Duodenal mucosa (tissue), 2 donors: ENCODE data around the gene ASIC2.

Experiments
- H3K27ac ChIP-seq: one replicate; pipeline ENCODE4 v1.7.0; 2013; ENCODE audit warnings: low read depth, low read length
- H3K27me3 ChIP-seq, 2 donors: one replicate each; pipeline ENCODE4 v1.7.0; 2013; ENCODE audit warnings: low read length in 2 of 2, control low read depth in 1 of 2; ENCODE audit not compliant: insufficient read depth in 2 of 2, control insufficient read depth in 1 of 2
- H3K36me3 ChIP-seq, 2 donors: one replicate each; pipeline ENCODE4 v1.7.0; 2013; ENCODE audit warnings: low read length in 2 of 2, control low read depth in 1 of 2; ENCODE audit not compliant: insufficient read depth in 2 of 2, control insufficient read depth in 1 of 2
- H3K4me1 ChIP-seq, 2 donors: one replicate each; pipeline ENCODE4 v1.7.0; 2013; ENCODE audit warnings: low read length in 2 of 2, control low read depth in 1 of 2; ENCODE audit not compliant: insufficient read depth in 2 of 2, control insufficient read depth in 1 of 2
- H3K4me3 ChIP-seq, 2 donors: one replicate each; pipeline ENCODE4 v1.7.0; 2013; ENCODE audit warnings: low read length in 2 of 2, low read depth in 1 of 2
- H3K9ac ChIP-seq, 2 donors: one replicate each; pipeline ENCODE4 v1.7.0; 2013; ENCODE audit warnings: low read length in 2 of 2, low read depth in 1 of 2
- H3K9me3 ChIP-seq, 2 donors: one replicate each; pipeline ENCODE4 v1.7.0; 2013; ENCODE audit warnings: low read length in 2 of 2, control low read depth in 1 of 2; ENCODE audit not compliant: control insufficient read depth in 1 of 2

Gene ASIC2

DNA sequence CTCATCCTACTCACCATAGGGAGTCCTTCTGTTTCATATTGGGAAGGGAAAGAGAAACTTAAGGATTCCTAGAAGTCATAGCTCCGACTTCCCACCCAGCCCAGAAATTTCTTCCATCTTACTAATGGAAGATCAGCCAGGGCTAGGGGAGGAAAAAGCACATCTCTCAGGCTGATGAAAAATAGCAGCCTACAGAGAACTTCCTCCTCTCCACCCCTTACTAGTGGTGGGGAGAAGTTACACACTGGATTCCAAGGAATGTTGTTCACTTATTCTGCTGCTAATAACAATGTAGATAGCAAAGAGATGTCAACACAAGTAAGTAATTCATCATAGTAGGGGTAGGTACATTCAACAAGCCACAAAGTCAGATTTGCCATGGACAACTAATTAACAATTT, 207.1 kb downstream of the ASIC2 start:
- no peaks in the 10 kb centered on the region for H3K4me1 ChIP-seq
- no peaks in the 10 kb centered on the region for H3K27me3 ChIP-seq
- no peak overlapping the region for H3K4me3 ChIP-seq
- no peak overlapping the region for H3K9ac ChIP-seq
- no peaks in the 10 kb centered on the region for H3K9me3 ChIP-seq
- H3K36me3 ChIP-seq: no peaks in the 10 kb centered on the region
- no peak overlapping the region for H3K27ac ChIP-seq

DNA sequence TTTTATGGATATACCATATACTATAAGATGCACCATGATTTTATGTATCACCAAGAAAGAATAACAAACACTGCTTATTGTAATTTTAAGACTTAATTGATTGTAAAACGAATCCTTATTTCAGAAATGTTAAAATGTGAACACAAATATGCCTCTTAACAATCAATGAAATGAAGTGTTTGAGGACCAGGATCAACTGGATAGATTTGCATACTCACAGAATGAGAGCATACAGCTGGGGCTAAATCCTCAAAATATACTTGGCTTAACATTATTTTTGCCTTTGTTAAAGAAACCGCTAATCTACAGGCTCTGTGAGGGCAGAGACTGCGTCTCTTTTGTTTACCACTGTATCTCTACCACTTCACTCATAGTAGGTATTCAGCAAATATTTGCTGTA, 207.8 kb downstream of the ASIC2 start:
- no peaks in the 10 kb centered on the region for H3K4me1 ChIP-seq
- H3K9me3 ChIP-seq: no peaks in the 10 kb centered on the region
- H3K9ac ChIP-seq: no peak overlapping the region
- no peaks in the 10 kb centered on the region for H3K27me3 ChIP-seq
- H3K36me3 ChIP-seq: no peaks in the 10 kb centered on the region
- no peak overlapping the region for H3K4me3 ChIP-seq
- no peak overlapping the region for H3K27ac ChIP-seq

DNA sequence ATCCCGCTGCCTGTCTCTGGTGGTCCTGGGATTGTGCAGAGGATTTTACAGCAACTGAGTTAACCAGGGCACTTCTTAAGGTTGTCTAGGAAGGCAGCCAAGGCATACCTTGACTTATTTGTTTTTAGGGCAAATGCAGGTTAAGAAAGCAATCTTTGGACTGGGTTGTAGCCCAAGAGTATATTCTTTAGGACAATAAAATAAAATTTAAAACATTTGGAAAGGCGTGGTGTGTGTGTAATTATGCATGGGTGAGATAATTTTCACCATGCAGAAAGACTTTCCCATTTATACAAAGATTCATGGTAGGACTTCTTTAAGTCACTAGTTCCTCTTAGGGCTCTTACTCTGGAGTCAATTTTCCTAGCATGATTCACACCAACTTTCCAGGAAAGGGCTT, 208.3 kb downstream of the ASIC2 start:
- no peaks in the 10 kb centered on the region for H3K36me3 ChIP-seq
- no peaks in the 10 kb centered on the region for H3K4me1 ChIP-seq
- no peaks in the 10 kb centered on the region for H3K9me3 ChIP-seq
- H3K27me3 ChIP-seq: no peaks in the 10 kb centered on the region
- no peak overlapping the region for H3K9ac ChIP-seq
- H3K4me3 ChIP-seq: no peak overlapping the region
- no peak overlapping the region for H3K27ac ChIP-seq

DNA sequence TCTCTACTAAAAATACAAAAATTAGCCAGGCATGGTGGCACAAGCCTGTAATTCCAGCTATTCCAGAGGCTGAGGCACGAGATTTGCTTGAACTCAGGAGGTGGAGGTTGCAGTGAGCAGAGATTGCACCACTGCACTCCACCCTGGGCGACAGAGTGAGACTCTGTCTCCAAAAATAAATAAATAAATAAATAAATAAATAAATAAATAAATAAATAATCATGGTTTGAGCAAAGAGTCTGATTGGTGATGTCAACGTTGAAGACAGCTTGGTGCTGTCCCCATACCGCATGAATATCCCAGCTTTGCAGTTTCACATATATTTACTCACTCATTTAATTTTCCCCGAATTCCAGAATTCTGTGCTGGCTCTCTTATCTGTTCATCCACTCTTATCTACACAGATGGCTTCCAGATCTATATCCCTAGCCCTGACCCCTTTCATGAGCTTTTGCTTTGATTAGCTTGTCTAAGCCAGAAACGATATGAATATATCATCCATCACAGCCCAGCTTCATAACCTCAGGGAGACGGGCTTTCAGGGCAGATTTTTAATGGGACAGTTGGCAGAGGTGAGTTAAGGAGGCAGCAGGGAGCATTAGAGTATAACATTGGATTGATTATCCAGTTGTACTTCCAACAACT, 210.4 kb downstream of the ASIC2 start:
- Histone ChIP-seq H3K9me3 (no peaks in the 10 kb centered on the region), H3K4me1 (no peaks in the 10 kb centered on the region), H3K9ac (no peak overlapping the region), H3K36me3 (no peaks in the 10 kb centered on the region), H3K27me3 (no peaks in the 10 kb centered on the region), H3K4me3 (no peak overlapping the region), H3K27ac (no peak overlapping the region)

DNA sequence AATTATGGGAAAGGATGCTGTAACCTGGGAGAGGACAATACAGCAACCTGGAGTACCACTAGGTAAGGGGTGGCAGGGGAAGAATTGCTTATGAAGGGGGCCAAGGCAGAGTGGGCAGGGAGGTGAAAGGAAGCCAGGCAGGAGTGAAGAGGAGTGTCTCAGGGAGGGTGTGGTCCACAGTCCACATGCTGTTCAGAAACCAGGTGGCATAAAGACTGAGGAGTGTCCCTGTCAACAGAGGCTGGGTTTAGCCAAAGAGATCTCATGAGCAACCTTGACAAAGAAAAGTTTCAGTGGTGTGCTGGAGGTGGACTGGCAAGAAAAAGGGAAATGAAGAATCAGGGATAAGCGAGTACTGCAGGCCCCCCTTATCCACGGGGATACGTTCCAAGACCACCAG, 213.0 kb downstream of the ASIC2 start:
- no peaks in the 10 kb centered on the region for H3K4me1 ChIP-seq
- no peaks in the 10 kb centered on the region for H3K36me3 ChIP-seq
- H3K27ac ChIP-seq: no peak overlapping the region
- H3K27me3 ChIP-seq: no peaks in the 10 kb centered on the region
- H3K4me3 ChIP-seq: no peak overlapping the region
- no peak overlapping the region for H3K9ac ChIP-seq
- no peaks in the 10 kb centered on the region for H3K9me3 ChIP-seq

DNA sequence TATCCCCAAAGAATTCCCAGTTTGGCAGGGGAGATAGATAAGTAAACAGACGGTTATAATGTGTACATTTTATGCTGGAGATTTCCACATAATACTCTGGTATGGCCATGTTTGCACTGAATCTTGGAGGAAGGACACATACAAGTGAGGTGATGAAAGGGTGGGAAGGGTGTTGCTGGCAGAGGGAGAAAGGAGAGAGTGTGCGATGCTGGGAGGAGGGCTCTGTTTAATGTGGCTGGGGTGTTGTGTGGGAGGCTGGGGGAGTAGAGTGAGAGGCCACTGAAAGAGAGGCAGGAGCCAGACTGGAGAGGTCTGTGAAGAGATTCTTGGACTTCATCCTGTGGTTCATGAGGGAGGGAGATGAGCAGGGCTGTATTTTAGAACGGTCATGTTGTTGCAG, 213.9 kb downstream of the ASIC2 start:
- no peaks in the 10 kb centered on the region for H3K36me3 ChIP-seq
- no peak overlapping the region for H3K4me3 ChIP-seq
- H3K4me1 ChIP-seq: no peaks in the 10 kb centered on the region
- no peaks in the 10 kb centered on the region for H3K27me3 ChIP-seq
- no peak overlapping the region for H3K27ac ChIP-seq
- no peaks in the 10 kb centered on the region for H3K9me3 ChIP-seq
- no peak overlapping the region for H3K9ac ChIP-seq

DNA sequence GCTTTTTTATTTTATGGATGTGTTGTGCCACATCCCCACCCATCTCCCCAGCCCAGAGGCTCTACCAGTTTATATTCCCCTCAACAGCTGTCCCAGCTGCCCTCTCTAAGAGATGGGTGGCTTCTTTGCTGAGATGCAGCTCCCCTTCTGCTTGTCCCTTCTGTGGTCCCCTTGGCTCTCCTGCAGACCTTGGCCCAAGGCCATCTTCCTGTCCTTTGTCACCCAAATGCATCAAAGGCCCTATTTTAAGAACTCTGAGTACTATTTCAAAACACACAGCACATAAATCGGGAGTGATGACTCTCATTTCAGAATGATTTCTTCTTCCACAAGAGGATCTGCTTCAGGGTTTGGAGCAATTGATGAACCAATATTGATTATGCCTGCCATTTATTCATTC, 216.1 kb downstream of the ASIC2 start:
- Histone ChIP-seq H3K9ac (no peak overlapping the region), H3K9me3 (no peaks in the 10 kb centered on the region), H3K27ac (no peak overlapping the region), H3K4me1 (no peaks in the 10 kb centered on the region), H3K4me3 (no peak overlapping the region), H3K36me3 (no peaks in the 10 kb centered on the region), H3K27me3 (no peaks in the 10 kb centered on the region)

DNA sequence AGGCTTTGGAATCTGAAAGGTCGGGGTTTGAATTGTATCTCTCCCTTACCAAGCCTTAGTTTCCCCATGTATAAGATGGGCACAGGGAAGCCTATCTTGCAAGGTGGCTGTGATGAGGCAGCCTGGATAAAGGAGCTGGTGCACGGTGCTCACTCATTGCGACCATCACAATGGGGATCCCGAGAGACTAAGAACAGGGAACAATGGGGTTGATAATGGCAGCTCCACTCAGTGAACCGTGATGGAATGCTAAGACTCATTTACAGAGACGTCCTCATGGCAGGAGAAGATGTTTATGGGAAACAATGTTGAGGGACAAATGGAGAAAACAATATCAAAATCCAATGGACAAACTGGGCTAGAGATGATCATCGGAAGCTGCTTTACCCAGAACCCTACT, 219.7 kb downstream of the ASIC2 start:
- no peak overlapping the region for H3K9ac ChIP-seq
- H3K9me3 ChIP-seq: peaks cover 0 to 2% of the 10 kb centered on the region in 2 donors
- H3K36me3 ChIP-seq: no peaks in the 10 kb centered on the region
- no peaks in the 10 kb centered on the region for H3K4me1 ChIP-seq
- H3K27ac ChIP-seq: no peak overlapping the region
- H3K27me3 ChIP-seq: no peaks in the 10 kb centered on the region
- H3K4me3 ChIP-seq: no peak overlapping the region

DNA sequence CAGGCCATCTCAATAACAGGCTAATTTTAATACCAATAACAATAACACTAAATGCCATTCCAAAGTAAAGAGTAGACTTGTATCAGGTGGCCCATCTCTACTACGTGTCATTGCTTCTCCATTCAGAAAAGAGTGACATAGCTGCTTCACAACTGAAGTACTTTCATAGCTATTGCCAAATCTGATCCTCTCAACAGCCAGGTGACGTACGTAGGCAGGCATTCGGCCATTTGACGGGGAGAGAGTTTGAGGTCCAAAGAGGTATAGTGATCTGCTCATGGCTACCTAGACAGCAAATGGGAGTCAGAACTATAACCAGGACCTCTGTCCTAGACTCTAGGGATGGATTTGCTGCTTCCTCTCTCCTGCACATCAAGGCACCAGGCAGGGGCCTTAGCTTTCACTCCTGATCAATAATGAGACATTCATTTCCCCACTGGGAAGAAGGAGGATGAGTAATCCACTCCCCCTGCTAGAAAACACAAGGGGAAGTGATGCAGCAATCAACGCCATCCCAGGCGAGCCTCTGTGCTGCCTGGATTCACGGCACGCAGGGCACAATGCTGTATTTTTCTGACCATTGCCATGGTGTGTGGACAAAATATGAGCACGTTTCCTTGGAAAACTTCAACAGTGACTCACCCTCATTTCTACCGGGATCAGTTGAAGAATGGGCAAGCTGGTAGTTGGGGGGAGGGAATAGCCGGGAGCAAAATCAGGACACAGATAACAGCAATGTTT, 220.5 kb downstream of the ASIC2 start:
- H3K36me3 ChIP-seq: no peaks in the 10 kb centered on the region
- no peaks in the 10 kb centered on the region for H3K27me3 ChIP-seq
- peaks cover 0 to 2% of the 10 kb centered on the region in 2 donors for H3K9me3 ChIP-seq
- no peaks in the 10 kb centered on the region for H3K4me1 ChIP-seq
- H3K27ac ChIP-seq: no peak overlapping the region
- no peak overlapping the region for H3K4me3 ChIP-seq
- H3K9ac ChIP-seq: no peak overlapping the region

DNA sequence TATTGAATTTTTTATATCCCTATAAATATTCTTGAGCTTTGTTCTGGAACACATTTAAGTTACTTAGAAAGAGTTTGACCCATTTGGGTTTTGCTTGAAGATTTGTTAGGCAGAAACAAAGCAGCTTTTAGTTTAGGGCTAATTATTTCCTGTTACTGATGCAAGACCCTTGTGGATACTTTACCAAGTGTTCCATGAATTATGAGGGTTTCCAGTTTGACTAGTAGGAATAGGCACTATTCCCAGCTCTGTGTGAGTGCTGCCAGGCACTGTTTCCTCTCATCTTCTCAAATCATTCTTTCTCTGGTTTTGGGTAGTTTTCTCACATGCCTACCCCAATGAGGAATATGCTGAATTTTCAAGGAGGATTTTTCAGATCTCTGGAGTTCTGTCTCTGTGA, 221.4 kb downstream of the ASIC2 start:
- H3K27ac ChIP-seq: no peak overlapping the region
- no peak overlapping the region for H3K9ac ChIP-seq
- no peak overlapping the region for H3K4me3 ChIP-seq
- no peaks in the 10 kb centered on the region for H3K4me1 ChIP-seq
- no peaks in the 10 kb centered on the region for H3K27me3 ChIP-seq
- H3K9me3 ChIP-seq: peaks cover 0 to 2% of the 10 kb centered on the region in 2 donors
- no peaks in the 10 kb centered on the region for H3K36me3 ChIP-seq
